ENCODE data around the gene DNMBP.
"Not testable (repeated sequence)": the region's sequence is repeated elsewhere in the genome, so short reads cannot be mapped to it uniquely, and the experiment has no call there.

DNMBP gene

DNA sequence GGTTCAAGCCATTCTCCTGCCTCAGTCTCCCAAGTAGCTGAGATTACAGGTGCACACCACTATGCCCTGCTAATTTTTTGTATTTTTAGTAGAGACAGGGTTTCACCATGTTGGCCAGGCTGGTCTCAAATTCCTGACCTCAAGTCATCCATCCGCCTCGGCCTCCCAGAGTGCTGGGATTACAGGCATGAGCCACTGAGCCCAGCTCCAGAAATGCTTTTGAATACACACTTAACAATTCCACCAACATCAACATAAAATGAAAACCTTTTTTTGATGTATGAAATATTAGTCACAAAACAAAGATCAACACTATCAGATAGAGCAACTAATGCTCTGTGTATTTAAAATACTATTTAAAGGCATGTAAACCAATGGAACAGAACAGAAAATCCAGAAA, 63.7 kb downstream of the DNMBP start:
- not testable (repeated sequence) for DNase-seq (ENCODE audit: low read depth)

DNA sequence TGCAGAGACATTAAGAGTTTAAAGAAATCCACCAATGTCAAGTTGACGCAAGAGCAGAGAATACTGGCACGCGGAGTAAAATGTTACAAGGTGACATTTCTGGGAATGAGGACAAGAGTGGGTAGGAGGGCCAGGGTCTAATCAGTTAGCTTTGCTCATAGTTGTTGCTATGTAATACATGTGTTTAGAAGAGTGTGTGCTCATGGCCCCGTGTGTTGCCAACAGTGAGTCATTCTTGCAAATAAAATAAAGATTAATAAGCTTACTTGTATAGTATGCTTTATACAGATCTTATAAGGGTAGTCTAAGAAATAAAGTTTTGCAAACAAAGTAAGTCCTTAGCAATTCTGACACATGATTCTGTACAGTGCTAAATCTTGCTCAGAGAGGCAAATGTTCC, 64.5 kb downstream of the DNMBP start:
- no peak for DNase-seq (ENCODE audit: low read depth)

DNA sequence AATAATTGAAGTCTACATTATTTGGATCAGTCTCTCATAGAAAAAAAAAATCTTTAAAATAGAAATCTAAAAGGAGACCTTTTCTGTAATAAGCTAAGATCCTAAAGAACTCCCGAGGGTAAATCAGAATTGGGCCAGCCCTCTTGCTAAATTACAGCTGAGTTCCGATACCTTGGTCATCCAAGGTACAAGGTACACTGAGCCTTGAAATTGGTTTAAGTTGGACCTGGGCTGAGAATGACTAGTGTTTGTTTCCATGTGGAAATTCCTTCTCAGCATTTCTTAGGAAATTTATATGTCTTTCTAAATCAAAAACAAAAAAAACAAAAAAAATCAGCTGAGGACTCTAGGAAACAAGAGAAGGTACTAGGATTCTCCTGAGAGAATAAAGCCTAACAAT, 64.9 kb downstream of the DNMBP start:
- DNase-seq (ENCODE audit: low read depth) = no peak

DNA sequence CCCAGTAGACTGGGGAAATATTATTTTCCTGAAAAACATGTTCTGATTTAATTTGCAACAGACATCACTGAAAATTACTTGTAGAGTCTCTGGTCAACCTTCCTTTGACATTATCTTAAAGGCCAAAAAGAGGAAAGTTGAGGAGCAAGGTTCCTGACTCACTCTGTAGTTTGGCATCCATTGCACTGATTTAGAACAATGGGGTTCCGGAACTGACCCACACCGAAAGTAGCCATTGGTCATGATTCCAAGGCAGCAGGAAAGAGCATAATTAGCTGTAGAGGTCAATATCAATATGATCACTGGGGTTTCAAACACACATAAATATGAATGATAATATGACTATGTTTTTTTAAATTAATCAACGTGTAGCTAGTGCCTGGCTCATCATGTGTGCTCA, 65.8 kb downstream of the DNMBP start:
- DNase-seq (ENCODE audit: low read depth) = no peak

DNA sequence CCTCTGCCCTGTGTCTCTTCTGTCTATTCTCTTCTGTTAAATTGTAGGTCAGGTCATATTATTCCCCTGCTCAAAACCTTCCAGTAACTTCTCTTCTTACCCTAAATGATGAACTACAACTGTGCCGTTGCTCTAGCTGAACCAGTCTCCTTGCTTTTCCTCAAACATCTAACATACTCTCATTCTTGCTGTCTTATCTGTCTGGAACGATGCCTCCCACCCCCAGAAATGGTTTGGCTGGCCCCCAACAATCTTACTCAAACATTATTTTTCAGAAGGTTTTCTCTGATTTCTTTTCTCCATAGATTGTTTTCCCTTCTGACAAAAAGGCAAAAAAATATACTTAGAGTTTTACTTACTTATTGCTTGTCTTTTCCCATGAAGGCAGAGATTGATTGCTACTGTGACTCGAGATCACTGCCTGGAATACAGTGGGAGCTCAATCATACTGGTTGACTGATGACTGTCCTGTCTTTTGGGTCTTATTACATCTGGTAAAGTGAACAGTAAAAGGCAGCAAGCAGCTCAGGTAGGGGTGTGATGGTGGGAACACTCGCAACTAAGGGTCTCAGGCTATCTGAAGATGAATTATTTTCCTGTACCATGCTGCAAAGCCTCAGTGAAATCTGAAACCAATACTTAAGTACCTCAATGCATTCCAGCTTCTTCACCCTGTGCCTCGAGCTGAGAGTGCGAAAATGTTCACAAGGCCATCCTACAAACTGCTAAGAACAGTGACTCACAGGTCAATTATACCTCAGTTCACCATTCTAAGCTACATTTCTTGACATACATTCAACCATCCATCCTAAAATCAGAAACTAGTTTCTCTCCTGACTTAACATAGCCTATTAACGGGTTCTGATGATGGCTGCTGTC, 67.6 kb downstream of the DNMBP start:
- no peak for DNase-seq (ENCODE audit: low read depth)

DNA sequence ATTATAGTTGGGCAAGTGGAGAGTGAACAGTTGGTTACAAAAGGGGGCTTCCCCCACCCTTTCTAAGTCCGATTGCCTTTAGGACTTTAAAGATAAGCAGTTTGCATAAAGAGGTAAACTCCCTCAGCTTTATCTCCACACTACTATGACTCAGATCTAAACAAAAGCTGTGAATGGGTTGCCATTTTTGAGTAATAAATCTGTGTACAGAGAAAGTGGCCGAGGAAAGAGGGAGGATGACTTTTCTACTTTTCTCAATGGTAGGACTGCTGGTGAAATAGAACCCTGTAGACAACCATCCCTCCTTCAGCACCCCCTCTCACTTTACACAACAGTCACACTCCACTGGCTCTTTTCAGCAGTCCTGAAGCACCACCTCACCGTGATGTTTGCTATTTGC, 71.2 kb downstream of the DNMBP start:
- no peak for DNase-seq (ENCODE audit: low read depth)

DNA sequence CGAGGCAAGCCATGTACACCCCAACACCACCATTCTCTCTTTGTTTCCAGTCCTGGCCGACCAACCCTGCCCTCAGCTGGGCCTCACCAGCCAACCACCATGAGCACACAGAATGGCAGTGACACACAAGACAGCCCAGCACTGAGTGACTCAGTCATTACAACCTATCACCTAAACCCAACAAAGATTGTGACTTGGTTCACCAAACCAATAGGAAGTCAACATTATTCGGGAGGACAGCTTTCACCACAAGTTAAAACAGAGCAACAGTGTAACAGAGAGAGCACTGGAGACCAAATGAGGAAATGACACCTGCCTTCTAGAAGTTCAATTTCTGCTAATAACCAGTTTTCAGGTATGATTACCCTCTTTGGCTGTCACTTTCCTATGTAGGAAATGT, 72.1 kb downstream of the DNMBP start:
- DNase-seq (ENCODE audit: low read depth) = no peak

DNA sequence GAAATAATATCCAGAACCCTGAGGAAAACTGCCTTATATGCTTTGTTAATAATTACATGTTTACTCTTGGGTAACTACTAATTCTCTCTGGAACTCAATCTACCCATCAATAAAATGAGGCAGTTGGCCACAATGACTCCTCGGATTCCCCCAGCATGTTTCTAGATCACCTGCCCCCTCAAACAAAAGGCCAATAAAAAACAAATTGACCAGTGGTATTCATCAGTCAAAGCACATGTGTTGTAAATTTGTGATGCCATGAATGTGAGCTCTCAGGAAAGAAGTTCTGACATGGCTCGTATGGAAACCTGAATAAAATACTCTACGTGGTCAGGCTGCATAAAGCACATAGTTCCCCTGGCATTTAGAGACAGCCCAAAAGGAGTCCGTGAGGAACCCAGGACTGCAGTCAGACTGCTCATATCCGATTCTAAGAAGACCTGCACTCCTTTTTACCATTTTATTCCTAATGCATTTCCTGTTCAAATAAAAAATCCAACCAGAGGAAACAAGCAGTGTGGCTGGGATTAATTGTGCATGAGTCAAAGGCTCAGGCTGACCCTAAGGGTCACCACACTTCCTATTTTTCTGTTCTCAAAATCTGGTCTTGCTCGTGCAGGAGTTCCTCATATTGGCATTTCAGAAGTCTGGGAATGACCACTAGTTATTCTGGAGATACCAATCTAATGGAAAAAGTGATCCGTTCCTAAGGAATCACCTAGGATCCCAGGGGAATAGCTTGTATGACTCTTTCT, 77.4 kb downstream of the DNMBP start:
- DNase-seq (ENCODE audit: low read depth) = not testable (repeated sequence)

DNA sequence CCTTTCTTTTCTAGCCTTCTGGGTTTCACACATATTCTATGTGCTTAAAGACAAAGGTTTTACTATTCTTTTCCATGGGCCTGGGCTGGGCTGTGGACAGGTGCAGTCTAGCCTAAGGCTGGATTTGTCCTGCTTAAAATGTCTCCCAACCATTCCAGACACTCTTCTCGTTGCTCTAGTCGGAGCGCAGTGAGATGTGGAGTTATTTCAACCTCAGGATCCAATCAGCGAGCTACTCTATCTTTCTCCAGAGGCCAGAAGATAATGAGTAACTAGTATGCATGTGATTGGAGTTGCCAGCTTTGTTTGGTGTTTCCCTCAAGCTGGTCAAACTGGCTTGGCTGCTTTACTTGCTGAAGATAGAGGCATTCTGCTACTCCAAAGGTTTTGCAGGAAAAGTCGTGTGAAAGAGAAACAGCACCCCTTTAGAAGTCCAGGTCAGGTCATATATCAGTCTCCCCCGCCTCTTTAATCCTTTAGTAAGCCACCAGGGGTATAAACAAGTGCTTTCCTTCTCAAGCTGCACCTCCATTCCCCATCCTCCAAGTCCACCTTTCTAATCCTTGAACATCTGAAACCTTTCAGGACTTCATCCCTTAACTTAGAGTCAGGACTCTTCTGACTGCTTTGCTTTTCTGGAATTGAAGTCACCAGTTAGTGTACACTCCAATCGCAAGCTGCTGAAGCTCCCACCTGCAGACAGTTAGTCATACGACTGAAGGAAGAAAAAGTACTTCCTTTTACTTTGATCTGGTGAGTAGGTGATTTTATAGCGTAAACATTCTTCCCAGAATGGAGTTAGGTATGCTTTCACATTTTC, 78.8 kb downstream of the DNMBP start:
- DNase-seq (ENCODE audit: low read depth) = no peak

DNA sequence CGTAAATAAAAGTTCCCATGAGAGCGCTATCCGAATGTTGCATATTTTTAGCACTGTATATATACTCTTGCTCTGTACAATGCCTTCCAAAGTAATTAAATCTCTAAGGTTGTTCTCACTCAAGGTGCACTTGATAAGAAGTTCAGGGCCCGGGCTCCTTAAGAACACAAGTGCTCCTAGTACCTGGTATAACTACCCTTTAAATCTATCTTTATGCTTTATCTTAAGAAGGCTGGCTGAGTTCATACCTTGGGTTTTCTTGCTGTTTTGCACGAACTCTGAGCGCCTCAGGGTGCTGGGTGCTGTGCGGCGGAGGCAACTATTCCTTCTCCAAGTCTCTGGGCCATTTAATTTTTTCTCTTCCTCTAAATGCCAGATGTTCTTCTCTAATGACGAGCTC, 80.4 kb downstream of the DNMBP start:
- no peak for DNase-seq (ENCODE audit: low read depth)

DNA sequence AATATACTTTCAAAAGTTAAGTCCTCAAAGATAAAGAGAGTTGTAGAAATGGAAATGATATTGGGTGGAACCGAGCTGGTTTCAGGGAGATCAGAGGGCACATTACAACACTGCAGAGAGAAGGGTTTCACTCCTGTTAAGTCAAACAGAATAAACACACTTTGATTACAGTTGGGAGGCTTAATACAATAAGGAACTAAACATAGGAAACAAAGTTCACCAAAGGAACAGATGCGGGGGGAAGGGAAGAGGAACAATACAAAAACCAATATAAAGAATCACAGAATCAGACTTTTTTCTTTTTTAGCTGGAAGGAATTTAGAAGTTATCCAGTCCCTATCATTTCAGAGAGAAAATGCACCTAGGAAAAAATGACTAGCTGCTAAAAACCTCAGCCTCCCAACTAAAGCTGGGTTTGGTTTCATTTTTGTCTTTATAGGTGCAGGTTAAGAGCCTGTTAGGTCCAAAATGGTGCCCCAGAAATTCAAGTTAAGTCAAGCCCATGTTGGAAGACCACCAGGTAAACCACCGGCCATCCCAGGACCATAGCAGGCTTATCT, 81.9 kb downstream of the DNMBP start:
- no peak for DNase-seq (ENCODE audit: low read depth)

DNA sequence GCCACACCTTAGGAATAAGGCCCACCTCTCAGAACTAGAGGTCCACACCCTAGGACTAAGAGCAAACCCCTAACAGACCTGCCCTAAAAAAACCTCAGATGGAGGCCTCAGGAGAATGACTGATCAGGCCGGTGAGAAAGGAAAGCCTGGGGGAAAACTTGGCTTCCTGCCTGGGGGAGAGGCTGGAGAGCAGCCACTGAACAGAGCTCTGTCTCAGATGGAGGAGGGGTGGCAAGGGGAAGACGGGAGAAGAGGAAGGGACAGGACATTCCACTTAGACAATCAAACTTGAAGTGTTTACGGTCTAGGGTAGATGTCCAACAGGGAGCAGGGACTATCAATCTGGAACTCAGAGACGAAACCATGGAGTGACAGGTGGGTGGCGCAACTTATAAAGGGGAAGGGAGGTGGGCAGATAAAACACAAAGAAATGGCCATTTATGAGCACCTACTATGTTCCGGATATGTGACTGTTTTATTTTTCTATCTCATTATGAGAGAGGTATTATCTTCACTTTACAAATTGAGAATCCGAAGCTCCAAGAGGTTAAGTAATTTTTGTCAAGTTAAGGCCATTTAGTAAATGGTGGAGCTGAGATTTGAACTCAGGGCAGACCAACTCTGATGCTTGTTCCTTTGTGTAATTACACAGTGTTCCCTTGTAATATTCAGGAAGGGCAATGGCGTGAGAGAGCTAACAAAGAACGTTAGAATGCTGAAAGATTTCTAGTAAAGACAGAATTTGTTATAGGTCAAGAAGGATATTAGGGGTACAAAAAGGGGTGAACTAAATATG, 82.6 kb downstream of the DNMBP start:
- DNase-seq (ENCODE audit: low read depth) = no peak

DNA sequence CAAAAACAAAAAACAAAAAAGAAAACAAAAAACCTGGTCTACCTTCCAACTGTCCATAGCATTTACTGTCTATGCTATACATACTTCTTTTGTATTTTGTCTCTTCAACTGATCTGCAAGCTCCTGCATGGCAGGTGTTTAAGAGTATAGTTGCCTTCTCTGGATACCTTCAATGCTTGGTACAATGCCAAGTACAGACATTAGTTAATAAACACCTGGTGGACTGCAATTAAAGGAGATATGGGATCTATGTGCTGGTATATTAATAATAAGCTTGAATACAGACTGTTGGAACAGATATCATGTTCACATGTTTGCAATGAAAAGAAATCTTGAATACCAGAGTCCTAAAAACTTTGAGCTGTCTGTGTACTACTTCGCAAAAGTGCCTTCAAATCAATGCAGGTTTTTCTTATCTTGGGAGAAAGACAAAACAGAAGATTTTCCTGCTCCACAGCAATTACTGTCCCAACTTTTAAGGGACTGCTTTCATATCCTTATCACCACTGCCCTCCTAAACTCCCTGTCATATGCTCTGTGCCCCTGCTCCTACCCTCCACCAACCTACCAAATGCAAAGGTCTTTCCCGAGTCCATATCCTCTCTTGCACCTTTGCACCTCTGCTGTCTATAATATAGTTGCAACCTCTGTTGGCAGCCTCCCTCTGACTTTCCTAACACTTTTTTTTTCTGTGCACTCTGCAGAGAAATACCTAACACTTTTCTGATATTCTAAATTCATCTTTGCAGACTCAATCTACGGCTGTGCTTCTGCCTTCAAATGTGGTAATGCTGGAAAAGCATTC, 85.1 kb downstream of the DNMBP start:
- DNase-seq (ENCODE audit: low read depth) = no peak

DNA sequence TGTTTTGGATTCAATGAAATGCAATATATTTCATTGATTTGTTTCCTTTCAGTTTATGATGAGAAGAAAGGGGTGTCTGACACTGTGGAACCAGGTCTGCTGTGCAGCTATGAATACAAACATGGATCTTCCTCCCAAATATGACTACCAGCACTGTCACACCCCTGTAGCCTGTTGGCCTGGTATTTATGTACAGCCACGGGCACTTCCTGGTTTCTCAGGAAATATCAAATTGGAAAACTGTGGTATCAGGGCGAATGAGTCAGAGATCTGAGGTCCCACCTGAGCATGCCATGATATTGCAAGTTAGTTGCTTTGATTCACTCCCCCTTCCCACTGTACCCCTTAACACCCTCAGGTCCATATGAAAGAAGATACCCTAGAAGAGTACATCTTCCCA, 87.8 kb downstream of the DNMBP start:
- DNase-seq (ENCODE audit: low read depth) = no peak

DNA sequence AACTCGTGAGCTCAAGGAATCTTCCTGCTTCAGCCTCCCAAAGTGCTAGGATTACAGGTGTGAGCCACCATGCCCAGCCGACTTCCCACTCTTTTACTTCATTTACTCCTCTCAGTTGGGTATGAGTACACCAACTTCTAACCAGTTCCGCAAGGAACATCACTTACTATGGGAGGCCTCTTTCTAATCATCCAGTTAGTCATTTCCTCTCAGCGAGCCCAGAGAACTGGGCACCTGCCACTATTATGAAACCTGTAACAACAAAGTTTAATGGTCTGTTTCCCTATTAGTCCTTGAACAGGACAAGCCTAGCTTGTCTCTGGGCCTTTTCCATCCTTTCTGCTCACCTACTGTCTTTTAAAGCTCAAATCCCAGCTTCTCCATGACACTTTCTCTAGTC, 88.8 kb downstream of the DNMBP start:
- no peak for DNase-seq (ENCODE audit: low read depth)

DNA sequence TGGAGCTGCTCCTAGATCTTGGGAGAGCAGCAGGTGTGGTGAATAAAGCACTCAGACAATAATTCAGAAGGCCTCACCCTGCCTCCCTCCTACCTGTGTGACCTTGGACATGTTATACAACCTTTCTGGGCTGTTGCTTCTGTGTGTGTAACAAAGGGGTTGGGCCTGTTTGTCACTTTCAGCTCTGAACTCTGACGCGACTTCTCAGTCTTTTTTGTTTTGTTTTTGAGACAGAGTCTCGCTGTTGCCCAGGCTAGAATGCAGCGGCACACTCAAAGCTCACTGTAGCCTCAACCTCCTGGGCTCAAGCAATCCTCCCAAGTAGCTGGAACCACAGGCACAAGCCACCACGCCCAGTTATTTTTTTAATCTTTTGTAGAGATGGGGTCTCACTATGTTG, 89.3 kb downstream of the DNMBP start:
- no peak for DNase-seq (ENCODE audit: low read depth)

DNA sequence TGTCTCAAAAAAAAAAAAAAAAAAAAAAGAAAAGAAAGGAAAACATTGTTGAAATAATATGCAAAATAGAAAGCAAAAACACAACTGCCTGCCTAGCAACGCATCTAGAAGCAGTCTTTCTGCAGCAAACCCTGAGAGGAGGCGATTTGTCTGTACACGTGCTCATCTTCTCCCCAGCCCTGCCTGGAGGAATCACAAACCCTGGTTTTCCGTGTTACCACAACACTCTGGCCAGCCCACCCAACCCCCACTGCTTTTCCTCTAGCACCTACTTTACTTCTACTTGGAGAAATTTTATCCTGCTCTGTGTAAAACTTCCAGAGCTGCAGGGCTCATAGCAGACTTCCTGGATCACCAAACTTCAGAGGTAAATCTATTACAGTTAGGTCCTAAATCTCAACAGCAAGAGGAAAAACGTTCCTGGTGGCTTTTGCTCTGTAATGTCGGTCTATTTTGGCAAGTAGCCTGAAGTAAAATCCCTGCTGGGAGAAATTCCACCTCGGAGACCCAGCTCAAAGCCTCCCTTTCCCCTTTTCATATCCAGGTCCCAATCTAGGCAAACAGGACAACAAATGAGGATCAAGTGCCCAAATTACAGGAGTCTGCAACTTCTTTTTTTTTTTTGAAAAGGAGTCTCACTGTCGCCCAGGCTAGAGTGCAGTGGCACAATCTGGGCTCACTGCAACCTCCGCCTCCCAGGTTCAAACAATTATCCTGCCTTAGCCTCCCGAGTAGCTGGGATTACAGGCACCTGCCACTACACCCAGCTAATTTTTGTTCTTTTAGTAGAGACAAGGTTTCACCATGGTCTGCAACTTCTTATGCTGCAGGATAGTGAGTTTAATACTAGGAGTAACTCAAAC, 91.6 kb downstream of the DNMBP start:
- DNase-seq (ENCODE audit: low read depth) = no peak

DNA sequence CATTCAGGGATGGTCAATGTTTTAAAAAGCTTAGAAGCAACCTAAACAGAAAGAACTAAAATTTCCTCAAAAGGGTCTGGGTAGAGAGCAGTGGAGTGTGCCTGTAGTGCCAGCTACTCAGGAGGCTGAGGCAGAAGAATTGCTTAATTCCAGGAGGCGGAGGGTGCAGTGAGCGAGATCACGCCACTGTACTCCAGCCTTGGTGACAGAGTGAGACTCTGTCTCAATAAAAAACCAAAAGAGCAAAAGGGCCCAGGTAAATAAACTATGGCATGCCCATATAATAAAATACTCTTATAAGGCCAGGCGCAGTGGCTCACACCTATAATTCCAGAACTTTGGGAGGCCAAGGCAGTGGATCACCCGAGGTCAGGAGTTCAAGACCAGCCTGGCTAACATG, 93.0 kb downstream of the DNMBP start:
- DNase-seq (ENCODE audit: low read depth) = no peak

DNA sequence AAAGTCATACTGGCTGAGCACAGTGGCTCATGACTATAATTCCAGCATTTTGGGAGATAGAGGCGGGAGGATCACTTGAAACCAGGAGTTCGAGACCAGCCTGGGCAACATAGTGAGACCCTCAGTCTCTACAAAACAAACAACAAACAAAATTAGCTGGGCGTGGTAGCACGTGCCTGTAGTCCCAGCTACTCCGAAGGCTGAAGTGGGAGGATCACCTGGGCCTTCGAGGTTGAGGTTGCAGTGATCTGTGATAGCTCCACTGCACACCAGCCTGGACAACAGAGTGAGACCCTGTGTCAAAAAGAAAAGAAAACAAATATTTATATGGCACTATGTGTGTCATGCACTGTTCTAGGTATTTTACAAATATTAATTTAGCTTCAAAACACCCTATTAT, 94.3 kb downstream of the DNMBP start:
- DNase-seq (ENCODE audit: low read depth) = no peak

DNA sequence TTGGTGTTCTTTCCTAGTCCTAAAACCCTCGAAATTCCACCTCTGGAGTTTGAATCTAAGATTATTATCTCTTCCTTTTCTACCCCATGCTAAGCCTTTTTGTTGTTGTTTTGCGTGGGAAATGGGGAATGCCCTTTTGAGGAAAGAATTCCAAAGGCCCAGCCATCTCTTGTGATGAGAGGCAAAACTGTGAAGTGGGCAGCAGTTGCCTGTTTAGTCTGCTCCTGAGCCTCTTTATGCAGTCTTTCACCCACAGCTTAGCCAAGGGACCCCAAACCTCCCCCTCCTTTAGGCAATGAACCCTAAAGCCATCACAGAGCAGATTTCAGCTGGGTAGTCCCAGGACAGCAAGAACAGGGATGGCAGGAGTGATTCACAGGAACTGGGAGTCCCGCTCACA, 95.5 kb downstream of the DNMBP start:
- no peak for DNase-seq (ENCODE audit: low read depth)
